Endothelial cell of umbilical vein (primary cell): Measurements from ENCODE around the gene CHST14. TPM values are rescaled to one million over a fixed set of nuclear protein-coding genes. Genes with fewer than 3 reads are reported as not detected.

ENCODE experiments used
- BruUV-seq: library from RNA; stranded (reverse); fragments of 400-500 nt; replicated peaks from 2 replicates; lab custom pipeline; 2021; lab: Mats Ljungman, UMichigan
- CTCF ChIA-PET: fragments of 300-600, 350-600 bp; sonication (Branson Sonifier 250); formaldehyde crosslinking; loops from one replicate; lab custom pipeline; 2021; ENCODE audit warnings: antibody characterized with exemption, inconsistent platforms; lab: Charles Lee
- POLR2A ChIA-PET: fragments of 300-600, 350-600 bp; sonication (Branson Sonifier 250); formaldehyde crosslinking; loops from one replicate; lab custom pipeline; 2021; ENCODE audit warnings: antibody characterized with exemption, inconsistent platforms; lab: Charles Lee
- DNase-seq: peaks from one replicate; pipeline ENCODE4 v3.0.0-alpha.2; 2011; ENCODE audit warnings: low read depth, low spot score
- FAIRE-seq: peaks from 2 replicates; lab custom pipeline; 2011; peaks lifted over from hg19 to GRCh38; lab: Jason Lieb, UNC
- H2AFZ ChIP-seq: 2 replicates; pipeline ENCODE4 v1.6.0; 2012; ENCODE audit warnings: low read depth, low read length, control low read depth, inconsistent platforms
- H3K27ac ChIP-seq: 2 replicates; pipeline ENCODE4 v1.5.1; 2011; ENCODE audit warnings: low read depth, mild to moderate bottlenecking, control low read depth, low read length, moderate library complexity; ENCODE audit not compliant: insufficient read depth
- H3K27me3 ChIP-seq, 2 experiments: 2 replicates each; pipeline versions ENCODE4 v1.6.0 to v1.6.1; 2011; ENCODE audit warnings: low read length in 2 of 2, mixed read lengths in 1 of 2; ENCODE audit not compliant: control insufficient read depth in 2 of 2, insufficient read depth in 2 of 2
- H3K36me3 ChIP-seq, 2 experiments: 2 replicates in 1 of 2; 3 replicates in 1 of 2; pipeline ENCODE4 v1.5.1; 2011; ENCODE audit warnings: low read length in 2 of 2, mild to moderate bottlenecking in 1 of 2, moderate library complexity in 1 of 2; ENCODE audit not compliant: control insufficient read depth in 2 of 2, insufficient read depth in 2 of 2; ENCODE audit errors: extremely low read depth in 1 of 2
- H3K4me1 ChIP-seq: 3 replicates; pipeline ENCODE4 v1.5.1; 2011; ENCODE audit warnings: mild to moderate bottlenecking, low read length; ENCODE audit not compliant: control insufficient read depth, insufficient read depth; ENCODE audit errors: extremely low read depth
- H3K4me2 ChIP-seq: 2 replicates; pipeline ENCODE4 v1.6.1; 2011; ENCODE audit warnings: low read length, control low read depth, mixed read lengths; ENCODE audit not compliant: insufficient read depth
- H3K4me3 ChIP-seq, 3 experiments: fragments of 200-600 bp in 1 of 3; sonication (generic), shearing (Covaris generic) in 1 of 3; replicated peaks in 1 of 3; 2 replicates each; pipeline ENCODE4 v1.5.1; 2011 to 2016; ENCODE audit warnings: control low read depth in 3 of 3, low read length in 3 of 3, mild to moderate bottlenecking in 2 of 3, inconsistent platforms in 1 of 3, low read depth in 1 of 3, moderate library complexity in 1 of 3; ENCODE audit not compliant: insufficient read depth in 1 of 3
- H3K79me2 ChIP-seq: 2 replicates; pipeline ENCODE4 v1.6.0; 2012; ENCODE audit warnings: low read length, inconsistent platforms; ENCODE audit not compliant: control insufficient read depth, insufficient read depth
- H3K9ac ChIP-seq: replicated peaks from 2 replicates; pipeline ENCODE3; 2011; ENCODE audit warnings: low read length, control low read depth; ENCODE audit not compliant: insufficient read depth; ENCODE audit errors: extremely low read depth
- H3K9me1 ChIP-seq: replicated peaks from 3 replicates; pipeline ENCODE4 v1.6.0; 2011; ENCODE audit warnings: mild to moderate bottlenecking, low read length; ENCODE audit not compliant: control insufficient read depth, insufficient read depth; ENCODE audit errors: extremely low read depth
- H3K9me3 ChIP-seq: replicated peaks from 2 replicates; pipeline ENCODE4 v1.5.1; 2012; ENCODE audit warnings: low read length, inconsistent platforms; ENCODE audit not compliant: control insufficient read depth, insufficient read depth
- H4K20me1 ChIP-seq: replicated peaks from 2 replicates; pipeline ENCODE3; 2011; ENCODE audit warnings: mild to moderate bottlenecking, low read length; ENCODE audit not compliant: control insufficient read depth, insufficient read depth; ENCODE audit errors: extremely low read depth
- CTCF ChIP-seq, 2 donors: IDR thresholded peaks; 1 replicate in 1 of 2; 2 replicates in 1 of 2; pipeline ENCODE4 v1.5.1; 2011; ENCODE audit warnings: low read length in 2 of 2, mild to moderate bottlenecking in 2 of 2, moderate library complexity in 2 of 2, control low read depth in 1 of 2, inconsistent platforms in 1 of 2, low read depth in 1 of 2; ENCODE audit not compliant: insufficient read depth in 1 of 2; ENCODE audit errors: extremely low read depth in 1 of 2
- EZH2 ChIP-seq: IDR thresholded peaks from 2 replicates; pipeline ENCODE4 v1.6.1; 2012; ENCODE audit warnings: borderline replicate concordance, low read depth, mild to moderate bottlenecking, moderate library complexity, low read length, inconsistent platforms; ENCODE audit not compliant: severe bottlenecking
- FOS ChIP-seq: IDR thresholded peaks from 2 replicates; pipeline ENCODE4 v1.6.1; 2011; ENCODE audit warnings: mild to moderate bottlenecking, low read length, moderate library complexity, borderline replicate concordance; ENCODE audit not compliant: insufficient read depth
- GATA2 ChIP-seq: IDR thresholded peaks from 2 replicates; pipeline ENCODE4 v1.7.0; 2011; ENCODE audit warnings: low read depth, mild to moderate bottlenecking, moderate library complexity, mixed read lengths, low read length; ENCODE audit not compliant: insufficient read length, insufficient read depth
- JUN ChIP-seq: IDR thresholded peaks from 2 replicates; pipeline ENCODE4 v1.6.1; 2011; ENCODE audit warnings: borderline replicate concordance, low read depth; ENCODE audit not compliant: insufficient read length, insufficient read depth
- MYC ChIP-seq: IDR thresholded peaks from one replicate; pipeline ENCODE4 v1.6.1; 2011; ENCODE audit warnings: mild to moderate bottlenecking, low read depth, low read length
- POLR2A ChIP-seq: IDR thresholded peaks from 2 replicates; pipeline ENCODE4 v1.6.1; 2012; ENCODE audit warnings: low read depth, mild to moderate bottlenecking, control low read depth, low read length
- POLR2AphosphoS5 ChIP-seq: IDR thresholded peaks from 2 replicates; pipeline ENCODE4 v1.6.1; 2012; ENCODE audit warnings: low read depth, mild to moderate bottlenecking, control low read depth, low read length, moderate library complexity; ENCODE audit not compliant: insufficient read depth
- dilution Hi-C: fragments of 300-500 bp; cut with MboI; formaldehyde crosslinking; loops from one replicate; pipeline ENCODE4 v1.15.0; 2019; ENCODE audit warnings: low sequenced_read_pairs; ENCODE audit not compliant: extremely low pct_ligation_motif_present
- intact Hi-C: fragments of 100-400 bp; cut with micrococcal nuclease; formaldehyde crosslinking; loops from one replicate; pipeline ENCODE4 v1.10.0; 2022
- polyA plus RNA-seq, 4 experiments: library from polyadenylated mRNA; depleted of rRNA in 3 of 4; stranded (reverse) in 3 of 4; unstranded in 1 of 4; fragments of >200 nt; gene quantifications; 2 replicates each; pipeline versions ENCODE4 v1.2.1 to v1.2.3, GENCODE V29; 2011 to 2012; ENCODE audit warnings: missing spikeins in 1 of 4
- total RNA-seq: library from RNA; stranded (reverse); gene quantifications from 2 replicates; pipeline ENCODE4 v1.2.3, GENCODE V29; 2021
- TF ChIP-seq, protein P1 (sequence below): IDR thresholded peaks from 2 replicates; pipeline ENCODE4 v1.6.1; 2011; ENCODE audit not compliant: insufficient read depth, insufficient read length

CHST14 gene
- total and polyA plus RNA-seq, 2 donors (not counting 3 experiments of a cell fraction or from before 2014, with no cell fraction given) = 35.1 to 49.2 TPM

GRCh38 chr15:40498891-40499290 lies 28.1 kb downstream of the CHST14 start:
- no peak for DNase-seq
- H3K9me3 ChIP-seq = no peaks in the 10 kb centered on the region
- H3K4me1 ChIP-seq = peaks cover 10% of the 10 kb centered on the region
- no peaks in the 10 kb centered on the region for H3K79me2 ChIP-seq
- H3K9me1 ChIP-seq = no peaks in the 10 kb centered on the region
- no peak for TF ChIP-seq FOS
- no peak for TF ChIP-seq POLR2AphosphoS5
- no peak for TF ChIP-seq GATA2
- no peak for TF ChIP-seq CTCF (IDR thresholded peaks at IDR 0.05; ENCODE audit: extremely low read depth in 1 of 2, insufficient read depth in 1 of 2, low read depth in 1 of 2, low read length in 2 of 2)
- TF ChIP-seq MYC = no peak
- TF ChIP-seq, protein P1, sequence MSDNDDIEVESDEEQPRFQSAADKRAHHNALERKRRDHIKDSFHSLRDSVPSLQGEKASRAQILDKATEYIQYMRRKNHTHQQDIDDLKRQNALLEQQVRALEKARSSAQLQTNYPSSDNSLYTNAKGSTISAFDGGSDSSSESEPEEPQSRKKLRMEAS = no peak
- TF ChIP-seq EZH2 = no peak
- TF ChIP-seq POLR2A = no peak
- TF ChIP-seq JUN = no peak
- BruUV-seq = no TSS peak
- peaks cover 4 to 9% of the 10 kb centered on the region in 2 experiments for H3K27me3 ChIP-seq
- dilution Hi-C loops (no loop called here), intact Hi-C loops (no loop called here)
- H4K20me1 ChIP-seq = no peaks in the 10 kb centered on the region
- POLR2A ChIA-PET = no interaction called here
- H3K27ac ChIP-seq = no peak overlapping the region
- H3K4me2 ChIP-seq = no peak overlapping the region
- H3K4me3 ChIP-seq = no peak overlapping the region
- no peaks in the 10 kb centered on the region for H3K36me3 ChIP-seq
- no peak for FAIRE-seq
- CTCF ChIA-PET = no interaction called here
- no peak overlapping the region for H2AFZ ChIP-seq
- no peak overlapping the region for H3K9ac ChIP-seq
